ENCODE data around the gene PAPSS2. TPM values are rescaled to one million over a fixed set of nuclear protein-coding genes. Genes with fewer than 3 reads are reported as not detected.

The PAPSS2 gene
- total and polyA plus RNA-seq, 2 donors from 2014 or later = 23.5 to 84.2 TPM

DNA sequence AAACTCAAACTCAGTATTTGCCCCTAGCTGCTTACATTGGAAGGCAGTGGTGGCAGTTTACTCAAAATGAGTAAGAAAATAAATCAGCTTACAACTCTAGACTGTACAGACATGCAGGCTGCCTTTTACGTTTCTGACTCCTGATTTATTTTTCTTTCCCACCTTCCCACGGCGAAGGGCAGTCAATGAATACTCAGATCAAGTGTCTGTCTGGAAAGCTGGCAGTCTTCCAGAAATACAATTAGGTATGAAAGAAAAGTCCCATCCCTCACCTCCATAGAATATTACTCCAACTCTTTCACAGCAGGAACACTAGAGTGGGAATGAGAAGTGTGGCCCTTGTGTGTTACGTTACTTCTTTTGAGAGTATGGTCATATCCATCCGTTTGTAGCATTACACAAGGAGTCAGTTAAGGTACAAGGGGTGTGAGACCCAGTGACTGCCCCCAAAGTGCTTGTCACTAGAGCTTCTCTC lies 1.3 kb upstream of the PAPSS2 start:
- DNase-seq (peak in 3 of 5 donors; percentile 14 to 68 (median 45)), FAIRE-seq (no peak)
- Histone ChIP-seq H3K27me3 (ENCODE audit: control insufficient read depth, insufficient read depth, low read length) (no peaks in the 10 kb centered on the region), H3K4me1 (ENCODE audit: control insufficient read depth in 2 of 3, insufficient read depth in 2 of 3, low read depth in 1 of 3, low read length in 3 of 3) (peaks cover 0 to 9% (median 3%) of the 10 kb centered on the region in 3 donors), H3K27ac (ENCODE audit: low read depth in 2 of 2, low read length in 2 of 2) (peak overlapping the region in 1 of 2 donors; percentile 11), H3K36me3 (ENCODE audit: control insufficient read depth in 2 of 3, insufficient read depth in 3 of 3, low read length in 3 of 3) (no peaks in the 10 kb centered on the region), H3K9me3 (ENCODE audit: control insufficient read depth in 2 of 3, insufficient read depth in 1 of 3, low read length in 3 of 3) (no peaks in the 10 kb centered on the region), H3K9ac (ENCODE audit: low read length in 3 of 3) (no peak overlapping the region), H3K4me3 (ENCODE audit: low read length in 3 of 3) (no peak overlapping the region)
- intact Hi-C loops (cut with DNase I) = no loop called here
- TF ChIP-seq, protein P1, sequence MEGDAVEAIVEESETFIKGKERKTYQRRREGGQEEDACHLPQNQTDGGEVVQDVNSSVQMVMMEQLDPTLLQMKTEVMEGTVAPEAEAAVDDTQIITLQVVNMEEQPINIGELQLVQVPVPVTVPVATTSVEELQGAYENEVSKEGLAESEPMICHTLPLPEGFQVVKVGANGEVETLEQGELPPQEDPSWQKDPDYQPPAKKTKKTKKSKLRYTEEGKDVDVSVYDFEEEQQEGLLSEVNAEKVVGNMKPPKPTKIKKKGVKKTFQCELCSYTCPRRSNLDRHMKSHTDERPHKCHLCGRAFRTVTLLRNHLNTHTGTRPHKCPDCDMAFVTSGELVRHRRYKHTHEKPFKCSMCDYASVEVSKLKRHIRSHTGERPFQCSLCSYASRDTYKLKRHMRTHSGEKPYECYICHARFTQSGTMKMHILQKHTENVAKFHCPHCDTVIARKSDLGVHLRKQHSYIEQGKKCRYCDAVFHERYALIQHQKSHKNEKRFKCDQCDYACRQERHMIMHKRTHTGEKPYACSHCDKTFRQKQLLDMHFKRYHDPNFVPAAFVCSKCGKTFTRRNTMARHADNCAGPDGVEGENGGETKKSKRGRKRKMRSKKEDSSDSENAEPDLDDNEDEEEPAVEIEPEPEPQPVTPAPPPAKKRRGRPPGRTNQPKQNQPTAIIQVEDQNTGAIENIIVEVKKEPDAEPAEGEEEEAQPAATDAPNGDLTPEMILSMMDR (IDR thresholded peaks at IDR 0.05; ENCODE audit: borderline replicate concordance, extremely low read depth, insufficient read depth) = no peak

DNA sequence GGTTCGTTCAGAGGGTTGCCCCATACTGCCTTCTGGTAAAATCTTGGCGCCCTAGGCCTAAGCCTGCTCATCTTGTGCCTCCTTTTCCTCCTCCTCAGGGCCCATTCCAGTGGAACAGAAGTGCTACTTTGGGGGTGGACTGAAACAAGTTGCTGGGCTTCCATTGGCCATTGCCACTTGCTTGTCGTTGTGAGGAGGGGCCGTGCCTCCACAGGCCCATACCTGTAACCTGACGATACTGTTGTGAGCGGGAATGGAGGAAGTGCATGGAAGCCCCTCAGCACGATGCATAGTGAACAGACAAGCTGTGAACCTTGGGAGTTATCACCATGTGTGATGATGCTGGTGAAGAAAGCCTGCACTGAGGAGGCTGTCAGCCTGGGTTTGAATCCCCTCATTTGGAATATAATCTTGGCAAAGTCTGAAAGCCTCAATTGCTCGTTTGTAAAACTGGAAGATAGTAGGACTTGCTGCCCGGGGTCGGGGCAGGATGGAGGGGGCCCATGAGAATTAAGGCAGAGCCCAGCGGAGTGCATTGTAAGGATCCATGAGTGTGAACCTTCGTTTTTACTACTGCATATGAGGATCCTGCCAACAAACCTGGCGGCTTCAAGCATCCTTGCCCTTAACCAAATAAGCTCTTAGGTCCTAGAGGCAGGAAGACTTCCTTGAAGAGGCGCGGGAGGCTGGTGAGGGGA lies 671 bp upstream of the PAPSS2 start:
- FAIRE-seq = no peak
- H3K4me1 ChIP-seq (ENCODE audit: control insufficient read depth in 2 of 3, insufficient read depth in 2 of 3, low read depth in 1 of 3, low read length in 3 of 3) = peaks cover 0 to 9% (median 3%) of the 10 kb centered on the region in 3 donors
- H3K9ac ChIP-seq (ENCODE audit: low read length in 3 of 3) = no peak overlapping the region

DNA sequence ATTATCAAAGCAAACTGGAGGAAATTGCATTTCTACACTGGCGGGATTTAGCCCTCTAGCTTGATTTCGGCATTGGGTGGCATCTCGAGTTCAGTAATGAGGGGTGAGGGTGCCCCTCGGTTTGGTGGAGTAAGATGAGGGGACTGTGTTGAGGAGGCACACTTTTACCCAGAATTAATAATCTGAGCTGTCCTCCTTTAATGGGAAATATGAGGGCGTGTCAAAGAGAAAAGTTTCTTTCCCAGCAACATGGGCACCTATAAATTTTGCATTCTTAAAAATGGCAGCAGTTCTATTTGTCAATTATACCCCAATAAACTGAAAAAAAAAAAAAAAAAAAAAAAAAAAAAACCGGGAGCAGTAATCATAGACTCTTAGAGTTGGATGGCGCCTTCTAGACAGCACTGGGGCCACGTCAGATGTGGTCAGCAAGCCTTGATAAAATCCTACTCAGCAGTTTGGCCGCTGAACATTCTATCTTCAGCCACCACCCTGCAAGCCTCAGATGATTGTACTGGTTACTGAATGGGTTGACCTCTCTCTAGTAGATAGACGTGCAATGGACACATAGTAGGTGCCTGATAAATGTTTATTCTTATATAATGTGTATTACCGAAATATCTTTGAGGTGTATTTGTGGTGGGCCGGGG lies 931 bp downstream of the PAPSS2 start:
- Histone ChIP-seq H3K9me3 (ENCODE audit: control insufficient read depth in 2 of 3, insufficient read depth in 1 of 3, low read length in 3 of 3) (no peaks in the 10 kb centered on the region), H3K9ac (ENCODE audit: low read length in 3 of 3) (peak overlapping the region; percentile 26 to 85 (median 83)), H3K4me1 (ENCODE audit: control insufficient read depth in 2 of 3, insufficient read depth in 2 of 3, low read depth in 1 of 3, low read length in 3 of 3) (peaks cover 0 to 9% (median 3%) of the 10 kb centered on the region in 3 donors), H3K27ac (ENCODE audit: low read depth in 2 of 2, low read length in 2 of 2) (peak overlapping the region in 1 of 2 donors; percentile 5), H3K27me3 (ENCODE audit: control insufficient read depth, insufficient read depth, low read length) (no peaks in the 10 kb centered on the region), H3K36me3 (ENCODE audit: control insufficient read depth in 2 of 3, insufficient read depth in 3 of 3, low read length in 3 of 3) (no peaks in the 10 kb centered on the region), H3K4me3 (ENCODE audit: low read length in 3 of 3) (peak overlapping the region; percentile 78 to 92 (median 88))
- FAIRE-seq = no peak
- intact Hi-C loops (cut with DNase I) = no loop called here
- TF ChIP-seq, protein P1 (IDR thresholded peaks at IDR 0.05; ENCODE audit: borderline replicate concordance, extremely low read depth, insufficient read depth) = no peak
- DNase-seq = peak in 1 of 5 donors; percentile 33

More for the DNA sequence above, 671 bp upstream of the PAPSS2 start:
- TF ChIP-seq, protein P1 (IDR thresholded peaks at IDR 0.05; ENCODE audit: borderline replicate concordance, extremely low read depth, insufficient read depth) = no peak
- Histone ChIP-seq H3K27ac (ENCODE audit: low read depth in 2 of 2, low read length in 2 of 2) (no peak overlapping the region), H3K9me3 (ENCODE audit: control insufficient read depth in 2 of 3, insufficient read depth in 1 of 3, low read length in 3 of 3) (no peaks in the 10 kb centered on the region), H3K27me3 (ENCODE audit: control insufficient read depth, insufficient read depth, low read length) (no peaks in the 10 kb centered on the region), H3K4me3 (ENCODE audit: low read length in 3 of 3) (no peak overlapping the region), H3K36me3 (ENCODE audit: control insufficient read depth in 2 of 3, insufficient read depth in 3 of 3, low read length in 3 of 3) (no peaks in the 10 kb centered on the region)
- peak in 2 of 5 donors; percentile 42 to 45 for DNase-seq
- intact Hi-C loops (cut with DNase I) = no loop called here
